Heart left ventricle (tissue), 13 donors: ENCODE measurements around the gene MNAT1.

Experiments
- POLR2A ChIP-seq, 2 donors: fragments of 450-650 bp; IDR thresholded peaks; one replicate each; pipeline ENCODE4 v1.6.1; 2017; ENCODE audit warnings: antibody characterized with exemption in 2 of 2, mild to moderate bottlenecking in 2 of 2, moderate library complexity in 2 of 2
- TF ChIP-seq, protein P1 (sequence below), 12 donors: fragments of 200-600 bp; sonication (generic) in 4 of 12; IDR thresholded peaks; one replicate each; pipeline versions ENCODE4 v1.5.0 to v1.8.0; 2018 to 2022; ENCODE audit warnings: antibody characterized with exemption in 12 of 12, mild to moderate bottlenecking in 5 of 12
- donor health status: ischemic (EF 13 %, LVEDD 7.1; RV severe dilation, severe dysfunction).
- donor health status: DM: no; HTN: yes; CAD: no.
- donor health status: DM: no; HTN: no; CAD: no.
- donor health status: ischemic (EF 25% LVEDD 6.9; RV normal size, moderate dysfunction).
- donor health status: ischemic (EF 25% LVEDD 5.7; RV mildly dilated, moderate dysfunction).
- donor health status: ischemic (EF 35%, LVEDD 5.7; RV mildly dilated, moderate dysfunction).
- donor health status: nonischemic (EF 11% LVEDD 7.7; RV severe dilation, severe dysfunction).
- donor health status: DM: yes; HTN: yes; CAD: no.
- donor health status: PGD.
- donor health status: ischemic (EF 29% LVEDD 5.4; RV normal size, mild dysfunction).
- donor health status: nonischemic (EF 23%, LVEDD 6.1; RV moderate dilation, normal function).

DNA sequence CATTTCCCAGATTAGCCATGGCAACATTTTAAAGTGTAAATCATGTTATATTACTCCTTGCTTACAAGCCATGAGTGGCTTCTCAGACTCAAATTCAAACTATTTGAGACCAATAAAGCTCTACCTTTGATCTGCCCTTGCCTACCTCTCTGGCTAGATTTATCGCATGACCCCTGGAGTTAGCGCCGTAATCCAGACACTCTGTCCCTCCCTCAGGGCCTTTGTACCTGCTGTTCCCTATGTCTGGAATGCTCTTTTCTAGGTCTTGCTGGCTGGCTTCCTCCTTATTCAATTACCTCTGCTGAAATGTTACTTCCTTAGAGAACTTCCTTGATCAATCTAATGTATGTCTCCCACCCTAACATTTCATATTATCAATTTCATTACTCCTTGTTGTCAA lies 26.7 kb upstream of the MNAT1 start:
- no peak for TF ChIP-seq POLR2A (IDR thresholded peaks at IDR 0.05)
- TF ChIP-seq, protein P1, sequence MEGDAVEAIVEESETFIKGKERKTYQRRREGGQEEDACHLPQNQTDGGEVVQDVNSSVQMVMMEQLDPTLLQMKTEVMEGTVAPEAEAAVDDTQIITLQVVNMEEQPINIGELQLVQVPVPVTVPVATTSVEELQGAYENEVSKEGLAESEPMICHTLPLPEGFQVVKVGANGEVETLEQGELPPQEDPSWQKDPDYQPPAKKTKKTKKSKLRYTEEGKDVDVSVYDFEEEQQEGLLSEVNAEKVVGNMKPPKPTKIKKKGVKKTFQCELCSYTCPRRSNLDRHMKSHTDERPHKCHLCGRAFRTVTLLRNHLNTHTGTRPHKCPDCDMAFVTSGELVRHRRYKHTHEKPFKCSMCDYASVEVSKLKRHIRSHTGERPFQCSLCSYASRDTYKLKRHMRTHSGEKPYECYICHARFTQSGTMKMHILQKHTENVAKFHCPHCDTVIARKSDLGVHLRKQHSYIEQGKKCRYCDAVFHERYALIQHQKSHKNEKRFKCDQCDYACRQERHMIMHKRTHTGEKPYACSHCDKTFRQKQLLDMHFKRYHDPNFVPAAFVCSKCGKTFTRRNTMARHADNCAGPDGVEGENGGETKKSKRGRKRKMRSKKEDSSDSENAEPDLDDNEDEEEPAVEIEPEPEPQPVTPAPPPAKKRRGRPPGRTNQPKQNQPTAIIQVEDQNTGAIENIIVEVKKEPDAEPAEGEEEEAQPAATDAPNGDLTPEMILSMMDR (IDR thresholded peaks at IDR 0.05): no peak
